ENCODE results near the gene SLC6A6.

DNA sequence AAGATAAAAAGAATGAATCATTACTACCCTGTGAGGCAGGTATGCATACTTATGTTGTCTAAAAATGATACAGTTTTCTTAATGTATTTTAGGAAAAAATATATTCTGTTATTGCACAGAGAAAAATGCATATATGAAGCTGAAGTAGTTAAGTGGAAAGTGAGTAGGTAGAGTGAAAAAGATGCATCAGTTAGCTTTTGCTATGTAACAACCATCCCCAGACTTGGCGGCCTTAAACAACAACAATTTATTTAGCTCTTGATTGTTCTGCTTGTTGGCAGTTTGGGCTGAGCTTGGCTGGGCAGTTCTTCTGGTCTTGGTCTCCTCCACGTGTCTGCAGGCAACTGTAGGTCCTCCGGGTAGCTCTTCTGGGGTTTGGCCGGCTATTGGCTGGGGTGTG, 45.7 kb downstream of the SLC6A6 start:
- no peak for TF ChIP-seq CTCF (IDR thresholded peaks at IDR 0.05)
- no peak for TF ChIP-seq POLR2A (IDR thresholded peaks at IDR 0.05)
